Medulla oblongata (tissue), 1 donor: ENCODE measurements around the gene CTXN2.

Source experiments
- DNase-seq: peaks from one replicate; pipeline ENCODE4 v3.0.0-alpha.2; 2015; ENCODE audit errors: extremely low spot score

CTXN2 gene

DNA sequence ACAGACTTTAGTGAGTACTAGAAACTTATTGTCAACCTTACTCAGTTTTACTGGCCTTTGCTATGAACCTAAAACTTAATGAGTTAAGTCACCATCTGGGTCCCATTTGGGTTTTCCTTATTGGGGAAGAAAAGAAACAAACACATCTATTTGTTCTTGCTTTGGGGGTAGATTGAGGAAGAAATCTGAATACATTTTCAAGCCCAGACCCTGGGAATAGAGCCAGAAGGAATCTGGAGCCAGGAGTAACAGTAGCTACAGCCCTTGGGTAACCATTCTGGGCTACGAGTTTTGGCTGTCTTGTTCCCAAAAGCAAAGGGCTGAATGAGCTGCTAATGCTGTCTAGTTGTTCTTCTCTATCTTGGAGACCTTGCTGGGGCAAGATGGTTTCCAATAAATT is 31.2 kb downstream of the CTXN2 start:
- DNase-seq: no peak

DNA sequence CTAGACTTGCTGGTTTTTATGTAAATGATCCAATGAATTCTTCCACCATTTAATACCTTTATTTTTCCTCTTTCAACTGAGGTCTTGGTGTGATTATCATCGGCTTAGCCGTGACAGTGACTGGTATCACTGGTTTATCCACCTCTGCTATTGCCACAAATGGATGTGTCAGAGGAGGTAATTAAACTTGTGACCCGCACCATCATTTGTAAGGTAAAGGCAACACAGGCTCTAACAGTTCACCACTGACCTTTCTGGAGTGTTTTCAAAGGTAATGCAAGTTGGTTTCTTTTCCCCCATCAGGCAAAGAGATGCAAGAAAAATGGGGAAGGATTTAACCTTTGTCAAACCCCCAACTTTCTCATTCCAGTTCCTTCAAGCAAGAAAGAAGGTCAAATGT is 34.3 kb downstream of the CTXN2 start:
- DNase-seq: no peak

DNA sequence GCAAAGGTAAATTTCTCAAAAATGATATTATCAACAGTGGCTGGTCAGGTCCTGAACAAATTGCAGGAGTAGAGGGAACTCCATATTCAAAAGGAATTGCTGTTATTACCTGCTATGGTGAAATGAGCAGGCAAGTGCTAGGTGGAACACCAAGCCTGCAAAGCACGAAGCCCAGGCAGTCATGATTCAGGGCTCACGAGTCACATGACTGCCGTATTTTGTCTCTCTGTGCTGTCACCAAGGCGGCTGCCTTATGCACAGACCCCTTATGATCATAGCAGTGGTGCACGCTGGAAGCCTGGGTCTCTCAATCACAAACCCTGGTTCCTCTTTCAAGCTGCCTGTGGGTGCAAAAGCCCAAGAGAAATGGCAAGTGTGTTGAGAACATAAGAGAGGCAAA is 39.0 kb downstream of the CTXN2 start:
- DNase-seq: no peak

DNA sequence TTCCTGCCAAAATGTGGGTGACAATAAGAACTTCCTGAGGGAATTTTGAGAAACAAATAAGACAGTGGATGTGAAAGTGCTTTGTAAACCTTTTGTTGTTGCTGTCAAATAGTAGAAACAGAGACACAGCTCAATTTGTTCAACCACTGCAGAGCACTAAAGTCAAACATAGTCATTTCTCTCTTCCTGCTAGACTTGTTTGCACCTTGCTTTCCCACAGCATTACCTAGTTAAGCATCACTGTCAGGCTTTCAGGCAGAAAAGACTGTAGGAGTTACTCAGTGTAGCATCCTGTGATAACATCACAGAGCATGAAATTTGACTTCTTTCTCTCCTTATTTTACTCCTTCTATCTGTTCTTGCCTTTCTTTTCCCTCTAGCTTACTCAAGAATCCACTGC is 41.8 kb downstream of the CTXN2 start:
- DNase-seq: no peak

DNA sequence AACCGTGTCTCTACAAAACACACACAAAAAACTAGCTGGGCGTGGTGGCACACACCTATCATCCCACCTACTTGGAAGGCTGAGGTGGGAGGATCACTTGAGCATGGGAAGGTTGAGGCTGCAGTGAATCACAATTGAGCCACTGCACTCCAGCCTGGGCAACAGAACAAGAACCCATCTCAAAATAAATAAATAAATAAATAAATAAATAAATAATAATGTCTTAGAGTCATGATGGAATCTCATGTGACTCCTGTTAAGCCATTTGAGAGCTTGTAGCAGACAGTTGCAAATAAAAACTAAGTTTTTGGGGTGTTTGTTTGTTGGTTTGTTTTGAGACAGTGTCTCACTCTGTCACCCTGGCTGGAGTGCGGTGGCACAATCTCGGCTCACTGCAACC is 47.9 kb downstream of the CTXN2 start:
- DNase-seq: no peak

DNA sequence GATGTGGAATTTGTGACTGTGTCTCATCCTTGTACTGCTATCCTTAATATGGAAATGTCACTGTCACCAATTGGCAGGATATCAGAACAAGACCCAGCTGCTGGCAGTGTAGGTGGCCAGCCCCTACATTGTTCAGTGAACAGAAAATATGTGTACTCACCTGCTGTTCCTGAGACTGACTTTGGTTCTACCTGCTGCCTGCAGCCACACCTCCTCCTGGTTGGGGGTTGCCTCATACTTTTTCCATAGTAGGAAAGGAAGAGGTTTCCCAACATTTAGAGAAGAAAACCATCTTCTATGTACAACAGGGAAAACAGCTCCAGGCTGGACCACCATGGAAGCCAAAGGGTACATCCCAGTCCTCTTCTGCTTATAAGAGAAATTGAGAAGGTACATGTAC is 50.5 kb downstream of the CTXN2 start:
- no peak for DNase-seq

DNA sequence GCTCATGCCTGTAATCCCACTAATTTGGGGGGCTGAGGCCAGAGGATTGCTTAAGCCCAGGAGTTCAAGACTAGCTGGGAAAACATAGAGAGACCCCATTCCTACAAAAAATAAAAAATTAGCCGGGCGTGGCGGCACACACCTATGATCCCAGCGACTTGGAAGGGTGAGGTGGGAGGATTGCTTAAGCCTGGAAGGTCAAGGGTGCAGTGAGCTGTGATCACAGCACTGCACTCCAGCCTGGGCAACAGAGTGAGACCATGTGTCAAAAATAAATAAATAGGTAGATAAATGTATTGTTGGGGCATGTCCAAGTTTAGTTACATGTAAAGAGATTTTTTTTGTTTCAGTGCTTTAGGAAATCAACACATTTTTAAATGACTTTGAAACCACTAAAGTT is 51.1 kb downstream of the CTXN2 start:
- no peak for DNase-seq

DNA sequence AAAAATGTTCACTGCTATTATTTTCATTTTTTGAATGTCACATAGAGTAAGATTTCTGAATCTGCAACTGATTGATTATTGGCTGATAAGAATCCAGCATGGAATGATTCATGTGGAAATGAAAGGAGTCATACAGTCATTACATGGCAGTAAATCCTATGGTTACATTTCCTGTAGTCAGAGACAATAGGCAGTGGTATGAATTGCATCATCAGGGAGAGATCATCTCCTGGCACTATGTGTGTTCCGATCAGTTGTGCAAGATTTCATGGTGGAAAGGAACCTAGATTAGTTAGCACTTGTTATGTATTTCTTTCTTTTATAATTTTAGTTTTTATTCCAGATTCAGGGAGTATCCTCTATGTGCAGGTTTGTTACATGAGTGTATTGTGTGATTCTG is 53.5 kb downstream of the CTXN2 start:
- DNase-seq: no peak

DNA sequence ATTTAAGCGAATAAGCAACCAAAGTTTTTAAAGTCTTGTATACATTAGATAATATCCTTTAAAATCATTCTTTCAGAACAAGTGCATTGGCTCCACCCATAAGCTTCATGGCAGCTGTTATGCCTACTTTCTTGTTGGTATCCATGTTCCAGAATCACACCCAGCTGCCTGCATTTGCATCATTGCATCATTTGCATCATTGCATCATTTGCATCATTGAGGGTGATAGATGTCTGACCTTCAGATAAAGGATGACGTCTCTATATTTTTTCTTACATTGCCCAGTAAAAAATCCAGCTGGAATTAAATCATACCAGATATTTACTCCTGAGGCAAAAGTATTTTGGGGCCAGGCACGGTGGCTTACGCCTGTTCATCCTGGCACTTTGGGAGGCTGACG is 56.9 kb downstream of the CTXN2 start:
- DNase-seq: no peak

DNA sequence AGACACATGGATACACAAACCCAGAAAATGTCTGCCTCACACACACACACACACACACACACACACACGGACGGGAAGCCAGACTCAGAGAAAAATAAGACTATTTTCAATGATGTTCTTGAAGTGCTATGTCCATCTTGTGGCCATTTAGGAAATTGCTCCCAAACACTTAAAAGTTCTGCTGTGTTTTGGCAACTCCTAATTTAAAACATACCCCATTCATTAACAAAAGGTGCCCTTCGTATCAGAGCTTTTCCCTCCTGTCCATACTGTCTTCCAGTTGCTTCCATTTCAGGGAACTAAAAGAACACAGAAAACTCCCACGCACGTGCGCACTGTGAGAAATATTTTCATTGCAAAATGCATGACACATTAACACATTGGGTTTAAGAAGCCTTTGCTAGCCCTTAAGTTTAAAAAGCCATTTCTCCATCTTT is 59.2 kb downstream of the CTXN2 start:
- peak; percentile 67 for DNase-seq

DNA sequence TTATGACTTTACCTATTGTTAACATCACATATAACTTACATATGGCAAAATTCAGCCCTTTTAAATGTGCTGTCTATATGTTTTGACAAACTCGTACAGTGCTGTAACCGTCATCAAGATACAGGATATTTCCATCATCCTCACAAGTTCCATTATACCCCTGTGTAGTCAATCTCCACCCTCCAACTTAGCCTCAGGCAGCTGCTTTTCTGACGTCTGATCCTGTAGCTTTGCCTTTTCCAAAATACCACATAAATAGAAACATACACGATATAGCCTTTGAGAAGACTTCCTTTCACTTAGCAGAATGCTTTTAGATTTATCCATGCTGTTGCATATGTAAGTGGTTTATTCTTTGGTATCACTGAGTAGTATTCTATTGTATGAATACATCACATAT is 61.7 kb downstream of the CTXN2 start:
- DNase-seq: no peak
